ENCODE data around the gene RCBTB1.

GRCh38 chr13:49536144-49536873 is 49.0 kb downstream of the RCBTB1 start:
- no peak for TF ChIP-seq POLR2A (IDR thresholded peaks at IDR 0.05)
- no peak for TF ChIP-seq CTCF (IDR thresholded peaks at IDR 0.05)
- TF ChIP-seq POLR2AphosphoS5 (IDR thresholded peaks at IDR 0.05; ENCODE audit: insufficient read depth in 1 of 2, low read depth in 1 of 2): no peak
